Sigmoid colon (tissue), 7 donors: ENCODE data around the gene LOXHD1. TPM values are rescaled to one million over a fixed set of nuclear protein-coding genes. Genes with fewer than 3 reads are reported as not detected.

Source experiments
- DNase-seq: peaks from one replicate; pipeline ENCODE4 v3.0.0-alpha.2; 2019
- H3K27ac ChIP-seq, 4 donors: fragments of 200-600 bp; sonication (generic); one replicate each; pipeline ENCODE4 v1.5.1; 2016 to 2019; ENCODE audit warnings: mild to moderate bottlenecking in 1 of 4
- H3K27me3 ChIP-seq, 3 donors: fragments of 200-600 bp; sonication (generic); one replicate each; pipeline ENCODE4 v1.5.1; 2019; ENCODE audit warnings: mild to moderate bottlenecking in 1 of 3
- H3K36me3 ChIP-seq, 4 donors: fragments of 200-600 bp; sonication (generic); one replicate each; pipeline ENCODE4 v1.5.1; 2016 to 2019
- H3K4me1 ChIP-seq, 4 donors: fragments of 200-600 bp; sonication (generic); one replicate each; pipeline ENCODE4 v1.5.1; 2017 to 2019
- H3K4me3 ChIP-seq, 4 donors: fragments of 200-600 bp; sonication (generic); one replicate each; pipeline ENCODE4 v1.5.1; 2017 to 2019; ENCODE audit warnings: mild to moderate bottlenecking in 2 of 4, moderate library complexity in 1 of 4
- H3K9me3 ChIP-seq, 4 donors: fragments of 200-600 bp in 3 of 4; sonication (generic) in 3 of 4; one replicate each; pipeline versions ENCODE4 v1.5.1 to v1.6.1; 2013 to 2019
- EP300 ChIP-seq, 4 donors: sonication (generic); formaldehyde crosslinking; IDR thresholded peaks; one replicate each; pipeline ENCODE4 v1.6.1; 2017; ENCODE audit warnings: antibody characterized with exemption in 4 of 4
- POLR2A ChIP-seq, 2 donors: fragments of 450-650 bp; IDR thresholded peaks; one replicate each; pipeline ENCODE4 v1.6.1; 2016; ENCODE audit warnings: antibody characterized with exemption in 2 of 2, mild to moderate bottlenecking in 2 of 2, moderate library complexity in 2 of 2
- POLR2AphosphoS5 ChIP-seq, 4 donors: sonication (generic); formaldehyde crosslinking; IDR thresholded peaks; one replicate each; pipeline ENCODE4 v1.6.1; 2017; ENCODE audit warnings: antibody characterized with exemption in 4 of 4
- WGBS, 2 donors: extraction: QIAGEN DNeasy Blood & Tissue Kit; methylation state at CpG; one replicate each; pipeline ENCODE4 v1.1.7; 2013; 5-methylcytosine and 5-hydroxymethylcytosine counted together
- intact Hi-C: fragments of 100-400 bp; cut with DNase I; formaldehyde crosslinking; loops from one replicate; pipeline ENCODE4 v1.15.1; 2023
- polyA plus RNA-seq, 3 donors: library from polyadenylated mRNA; stranded (reverse); fragments of 200-250 nt; gene quantifications; one replicate each; pipeline ENCODE4 v1.2.3, GENCODE V29; 2013
- total RNA-seq, 4 donors: library from RNA; depleted of rRNA; stranded (reverse); fragments of >200 nt; gene quantifications; one replicate each; pipeline ENCODE4 v1.1.0, GENCODE V29; 2016
- TF ChIP-seq, protein P1 (sequence below), 4 experiments: fragments of 450-650 bp in 3 of 4; fragments of 200-600 bp in 1 of 4; IDR thresholded peaks; one replicate each; pipeline ENCODE4 v1.5.1; 2016 to 2019; ENCODE audit warnings: antibody characterized with exemption in 4 of 4, mild to moderate bottlenecking in 3 of 4, moderate library complexity in 2 of 4
- donor health status: healthy with polysubstance abuse.
- donor health status: Bipolar disorder and iron deficiency.
- donor health status: healthy.

LOXHD1 gene
- total and polyA plus RNA-seq, 7 donors = 0.06 to 0.28 (median 0.27) TPM; not detected in 4

DNA sequence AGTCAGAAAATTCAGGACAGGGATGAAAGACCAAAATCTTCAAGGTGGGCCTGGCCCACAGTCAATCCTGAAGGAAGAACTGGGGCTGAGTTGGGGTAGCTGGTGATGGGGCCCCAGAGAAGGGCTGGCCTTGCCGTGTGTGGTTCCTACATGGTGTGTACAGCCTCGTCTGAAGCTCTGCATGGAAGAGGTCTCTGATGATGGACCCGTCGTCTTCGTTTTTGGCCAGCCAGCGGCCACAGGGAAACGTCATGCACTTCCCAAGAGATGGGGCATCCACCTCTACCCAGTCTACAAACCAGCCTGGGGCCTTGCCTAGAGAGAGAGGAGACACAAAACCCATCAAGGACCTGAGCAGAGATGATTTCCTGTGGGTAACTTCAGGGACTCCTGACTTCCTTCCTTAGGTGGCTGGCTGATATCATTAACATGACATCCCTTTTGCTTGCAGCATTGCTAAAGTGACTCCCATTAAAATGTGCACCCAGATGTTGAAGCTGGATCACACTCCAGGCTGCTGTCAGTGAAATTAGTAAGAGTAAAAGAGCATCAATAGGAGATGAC lies 115.3 kb downstream of the LOXHD1 start:
- intact Hi-C loops = no loop called here
- no peaks in the 10 kb centered on the region for H3K36me3 ChIP-seq
- no peaks in the 10 kb centered on the region for H3K4me1 ChIP-seq
- 76 to 81% methylated on average over 7 of the region's 7 CpGs for WGBS, 2 donors
- no peaks in the 10 kb centered on the region for H3K9me3 ChIP-seq
- no peak for DNase-seq
- no peaks in the 10 kb centered on the region for H3K27me3 ChIP-seq
- TF ChIP-seq POLR2A (IDR thresholded peaks at IDR 0.05) (no peak), POLR2AphosphoS5 (IDR thresholded peaks at IDR 0.05) (no peak), EP300 (IDR thresholded peaks at IDR 0.05) (no peak)
- TF ChIP-seq, protein P1, sequence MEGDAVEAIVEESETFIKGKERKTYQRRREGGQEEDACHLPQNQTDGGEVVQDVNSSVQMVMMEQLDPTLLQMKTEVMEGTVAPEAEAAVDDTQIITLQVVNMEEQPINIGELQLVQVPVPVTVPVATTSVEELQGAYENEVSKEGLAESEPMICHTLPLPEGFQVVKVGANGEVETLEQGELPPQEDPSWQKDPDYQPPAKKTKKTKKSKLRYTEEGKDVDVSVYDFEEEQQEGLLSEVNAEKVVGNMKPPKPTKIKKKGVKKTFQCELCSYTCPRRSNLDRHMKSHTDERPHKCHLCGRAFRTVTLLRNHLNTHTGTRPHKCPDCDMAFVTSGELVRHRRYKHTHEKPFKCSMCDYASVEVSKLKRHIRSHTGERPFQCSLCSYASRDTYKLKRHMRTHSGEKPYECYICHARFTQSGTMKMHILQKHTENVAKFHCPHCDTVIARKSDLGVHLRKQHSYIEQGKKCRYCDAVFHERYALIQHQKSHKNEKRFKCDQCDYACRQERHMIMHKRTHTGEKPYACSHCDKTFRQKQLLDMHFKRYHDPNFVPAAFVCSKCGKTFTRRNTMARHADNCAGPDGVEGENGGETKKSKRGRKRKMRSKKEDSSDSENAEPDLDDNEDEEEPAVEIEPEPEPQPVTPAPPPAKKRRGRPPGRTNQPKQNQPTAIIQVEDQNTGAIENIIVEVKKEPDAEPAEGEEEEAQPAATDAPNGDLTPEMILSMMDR (IDR thresholded peaks at IDR 0.05) = no peak
- H3K27ac ChIP-seq = no peak overlapping the region
- H3K4me3 ChIP-seq = no peak overlapping the region

- 34 to 63% methylated on average over 3 of the region's 3 CpGs for WGBS, 2 donors
- TF ChIP-seq POLR2AphosphoS5 (IDR thresholded peaks at IDR 0.05) (no peak), EP300 (IDR thresholded peaks at IDR 0.05) (no peak), POLR2A (IDR thresholded peaks at IDR 0.05) (no peak)
- TF ChIP-seq, protein P1 (IDR thresholded peaks at IDR 0.05) = no peak
- no peak for DNase-seq
Measured at GRCh38 chr18:46538376-46538775, 118.6 kb downstream of the LOXHD1 start.

GRCh38 chr18:46536215-46536874 lies 120.7 kb downstream of the LOXHD1 start:
- no peak overlapping the region for H3K27ac ChIP-seq
- H3K4me1 ChIP-seq = no peaks in the 10 kb centered on the region
- H3K27me3 ChIP-seq = no peaks in the 10 kb centered on the region
- WGBS, 2 donors = 71 to 83% methylated on average over 11 of the region's 11 CpGs
- no peak overlapping the region for H3K4me3 ChIP-seq
- intact Hi-C loops = no loop called here
- TF ChIP-seq, protein P1 (IDR thresholded peaks at IDR 0.05) = no peak
- TF ChIP-seq POLR2A (IDR thresholded peaks at IDR 0.05) (no peak), EP300 (IDR thresholded peaks at IDR 0.05) (no peak), POLR2AphosphoS5 (IDR thresholded peaks at IDR 0.05) (no peak)
- no peaks in the 10 kb centered on the region for H3K36me3 ChIP-seq
- no peak for DNase-seq
- H3K9me3 ChIP-seq = no peaks in the 10 kb centered on the region

More at GRCh38 chr18:46538376-46538775, 118.6 kb downstream of the LOXHD1 start:
- H3K27ac ChIP-seq = no peak overlapping the region
- H3K4me3 ChIP-seq = no peak overlapping the region
- H3K4me1 ChIP-seq = no peaks in the 10 kb centered on the region
- no peaks in the 10 kb centered on the region for H3K9me3 ChIP-seq
- no peaks in the 10 kb centered on the region for H3K27me3 ChIP-seq
- H3K36me3 ChIP-seq = no peaks in the 10 kb centered on the region
- intact Hi-C loops = no loop called here

DNA sequence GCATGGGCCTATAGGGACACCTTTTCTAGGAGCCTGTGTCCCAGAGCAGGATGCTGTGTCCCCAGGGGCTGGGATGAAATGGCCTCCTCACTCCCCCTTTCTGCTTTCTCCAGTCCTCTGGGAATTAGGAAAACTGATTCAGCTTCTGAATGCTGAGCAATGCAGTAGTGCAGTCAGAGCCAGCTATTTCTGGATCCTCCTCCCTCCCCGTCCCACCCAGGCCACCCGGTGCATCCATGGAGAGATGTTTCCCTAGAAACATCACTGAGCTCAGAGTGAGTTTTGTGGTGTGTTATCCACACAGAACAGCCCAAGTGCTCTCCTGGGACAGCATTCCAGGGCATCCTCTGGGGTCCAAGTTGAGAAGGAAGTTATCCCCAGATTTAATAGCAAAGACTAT lies 125.5 kb downstream of the LOXHD1 start:
- intact Hi-C loops = no loop called here
- no peaks in the 10 kb centered on the region for H3K27me3 ChIP-seq
- no peaks in the 10 kb centered on the region for H3K4me1 ChIP-seq
- no peak overlapping the region for H3K27ac ChIP-seq
- TF ChIP-seq POLR2AphosphoS5 (IDR thresholded peaks at IDR 0.05) (no peak), EP300 (IDR thresholded peaks at IDR 0.05) (no peak), POLR2A (IDR thresholded peaks at IDR 0.05) (no peak)
- TF ChIP-seq, protein P1 (IDR thresholded peaks at IDR 0.05) = no peak
- H3K9me3 ChIP-seq = no peaks in the 10 kb centered on the region
- no peak overlapping the region for H3K4me3 ChIP-seq
- no peak for DNase-seq
- WGBS, 2 donors = 83 to 92% methylated on average over 2 of the region's 2 CpGs
- H3K36me3 ChIP-seq = no peaks in the 10 kb centered on the region
